Endometrial microvascular endothelial cells (primary cell): ENCODE data around the gene PATJ. TPM values are rescaled to one million over a fixed set of nuclear protein-coding genes. Genes with fewer than 3 reads are reported as not detected.

ENCODE experiments used
- in situ Hi-C: cut with HindIII; loops from 2 replicates; pipeline ENCODE4 v1.10.0; 2017; ENCODE audit warnings: low sequenced_read_pairs, low pct_unique_long_range_greater_than_20kb; ENCODE audit errors: inconsistent ontology term
- total RNA-seq: library from RNA; depleted of rRNA; stranded (reverse); fragments of >200 nt; gene quantifications from one replicate; pipeline ENCODE4 v1.2.3, GENCODE V29; 2015; ENCODE audit errors: inconsistent ontology term

The PATJ gene
- total RNA-seq, 1 donor from 2014 or later = 3.7 TPM

GRCh38 chr1:62057641-62058290 is 315.5 kb downstream of the PATJ start:
- in situ Hi-C loops = no loop called here

DNA sequence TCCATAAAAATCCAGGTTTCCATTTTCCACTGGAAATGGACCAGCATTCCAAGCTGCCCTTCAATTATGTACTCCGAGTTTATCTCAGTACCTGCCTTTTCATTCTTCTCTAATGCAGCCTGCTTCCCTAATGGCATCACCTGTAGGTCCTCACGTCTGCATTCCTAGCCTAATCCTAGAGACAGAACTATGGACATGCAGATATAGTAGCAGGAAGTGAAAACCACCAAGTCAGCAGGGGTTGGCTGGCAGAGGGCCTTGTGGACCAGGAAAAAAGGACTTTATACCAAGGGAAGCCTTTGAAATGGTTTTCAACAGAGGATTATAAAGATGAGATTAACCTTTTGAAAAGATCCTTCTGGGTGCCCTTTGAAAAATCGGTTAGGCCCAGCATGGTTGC is 316.7 kb downstream of the PATJ start:
- in situ Hi-C loops = no loop called here

DNA sequence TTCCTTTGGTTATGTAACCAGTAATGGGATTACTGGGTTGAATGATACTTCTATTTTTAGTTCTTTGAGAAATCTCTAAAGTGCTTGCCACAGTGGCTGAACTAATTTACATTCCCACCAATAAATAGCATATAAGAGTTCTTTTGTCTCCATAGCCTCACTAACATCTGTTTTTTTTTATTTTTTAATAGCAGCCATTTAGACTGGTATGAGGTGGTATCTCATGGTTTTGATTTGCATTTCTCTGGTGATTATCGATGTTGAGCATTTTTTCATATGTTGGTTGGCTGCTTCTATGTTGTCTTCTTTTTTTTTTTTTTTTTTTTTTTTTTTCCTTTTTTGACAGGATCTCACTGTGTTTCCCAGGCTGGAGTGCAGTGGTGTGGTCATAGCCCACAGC is 319.8 kb downstream of the PATJ start:
- in situ Hi-C loops = no loop called here

DNA sequence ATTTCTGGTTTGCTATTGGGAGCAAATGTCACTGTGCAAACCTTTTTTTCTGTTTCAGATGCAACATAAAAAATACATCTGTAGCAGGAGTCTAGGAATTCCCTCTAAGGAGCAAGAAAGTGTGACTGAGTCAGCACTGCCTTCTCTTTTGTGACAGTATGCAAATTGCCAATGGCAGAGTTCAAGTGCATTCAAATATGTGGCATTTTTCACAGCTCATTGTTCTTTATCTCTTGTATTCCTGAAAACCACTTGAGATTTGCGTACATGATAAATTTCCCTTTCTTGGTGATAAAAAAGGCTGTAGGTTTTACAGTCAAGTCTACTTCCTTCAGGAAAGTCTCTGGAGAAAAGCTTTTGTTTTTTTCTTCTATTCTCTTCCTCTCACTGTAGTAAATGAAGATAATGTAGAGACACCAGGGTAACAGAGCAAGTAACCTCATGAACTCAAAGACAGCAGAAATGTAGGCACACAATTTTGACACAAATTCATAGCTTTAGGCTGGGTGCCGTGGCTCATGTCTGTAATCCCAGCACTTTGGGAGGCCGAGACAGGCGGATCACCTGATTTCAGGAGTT is 322.6 kb downstream of the PATJ start:
- in situ Hi-C loops = no loop called here

- in situ Hi-C loops = no loop called here
Measured at GRCh38 chr1:62066713-62067112, 324.4 kb downstream of the PATJ start.

DNA sequence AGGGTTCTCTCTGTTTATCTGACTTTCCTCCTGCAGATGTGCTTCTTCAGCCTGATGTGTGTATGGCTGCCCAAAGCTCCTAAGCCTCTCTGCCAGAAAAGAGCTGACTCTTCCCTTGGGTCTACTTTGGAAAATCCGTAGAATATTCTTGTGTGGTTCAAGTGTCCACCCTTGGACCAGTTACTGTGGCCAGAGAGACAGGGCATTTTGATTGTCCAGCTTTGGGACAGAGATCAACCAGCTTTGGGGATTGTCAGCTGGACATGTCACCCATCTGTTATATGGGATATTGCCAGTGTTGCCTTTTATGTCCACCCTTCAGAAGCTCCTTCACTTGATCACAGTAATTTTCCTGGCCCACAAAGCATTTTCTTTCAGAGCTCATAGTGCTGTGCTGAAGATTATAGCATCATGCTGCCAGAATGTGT is 326.1 kb downstream of the PATJ start:
- in situ Hi-C loops = no loop called here

DNA sequence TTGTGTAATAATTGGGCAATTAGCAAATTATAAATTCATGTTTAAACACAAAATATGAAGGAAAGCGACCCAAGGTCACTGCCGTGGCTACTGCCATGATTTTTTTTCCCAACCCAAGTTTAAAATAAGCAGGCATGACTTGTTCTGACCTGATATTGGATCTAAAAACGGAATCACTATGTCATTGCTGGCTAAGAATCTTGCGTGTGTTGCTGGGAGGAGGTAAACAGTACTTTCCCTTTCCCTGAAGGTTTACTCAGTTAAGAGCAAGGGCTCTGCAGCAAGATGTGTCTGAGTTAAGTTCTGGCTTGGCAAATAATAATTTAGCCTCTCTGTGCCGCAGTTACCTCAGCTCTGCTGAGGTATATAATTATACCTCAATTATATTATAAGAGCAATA is 326.7 kb downstream of the PATJ start:
- in situ Hi-C loops = no loop called here

DNA sequence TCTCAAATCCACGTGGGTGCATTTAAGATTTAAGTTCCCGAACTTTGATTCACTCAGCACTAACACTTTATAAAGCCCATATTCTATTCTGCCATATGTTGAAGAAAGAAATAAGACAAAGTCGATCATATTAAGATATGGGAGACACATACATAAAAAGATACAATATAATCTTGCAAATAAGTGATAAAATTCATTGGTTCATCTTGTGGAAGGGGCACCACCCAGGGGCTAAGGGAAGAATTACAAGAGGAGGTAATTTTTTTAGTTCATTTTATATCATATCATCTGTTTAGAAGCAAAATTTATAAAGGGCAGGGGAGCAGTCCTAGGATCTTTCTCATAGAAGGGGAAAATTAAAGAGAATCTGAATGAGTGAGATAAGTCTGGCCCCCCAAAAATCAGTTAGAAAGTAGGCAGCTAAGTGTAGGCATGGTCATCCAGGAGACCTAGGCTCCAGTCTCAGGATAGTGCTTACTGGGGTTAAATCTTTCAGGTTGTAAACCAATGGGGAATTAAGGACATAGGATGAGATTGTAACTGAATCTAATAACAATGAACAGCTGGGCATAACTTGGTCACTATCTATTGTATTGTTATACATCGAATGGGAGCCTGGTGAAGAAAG is 328.2 kb downstream of the PATJ start:
- in situ Hi-C loops = no loop called here

- in situ Hi-C loops = no loop called here
Measured at GRCh38 chr1:62071695-62072094, 329.4 kb downstream of the PATJ start.

DNA sequence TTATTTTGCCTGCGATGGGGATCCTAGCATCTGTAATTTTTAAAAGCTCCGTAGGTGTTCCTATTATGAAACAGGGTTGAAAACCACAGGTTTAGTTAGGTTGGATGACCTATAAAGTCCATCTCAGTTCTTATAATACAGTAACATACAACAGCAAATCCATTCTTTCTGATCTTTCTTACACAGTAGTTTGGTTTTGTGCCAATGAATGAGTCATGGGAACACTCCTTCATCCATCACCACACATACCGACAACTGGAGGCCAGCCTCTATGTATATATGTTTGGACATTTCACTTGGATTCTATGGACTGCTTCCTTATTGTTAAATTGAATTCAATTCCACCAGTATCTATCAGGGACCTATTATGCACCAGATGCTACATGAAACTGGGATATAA is 334.0 kb downstream of the PATJ start:
- in situ Hi-C loops = no loop called here

- in situ Hi-C loops = no loop called here
Measured at GRCh38 chr1:62077821-62078220, 335.5 kb downstream of the PATJ start.

DNA sequence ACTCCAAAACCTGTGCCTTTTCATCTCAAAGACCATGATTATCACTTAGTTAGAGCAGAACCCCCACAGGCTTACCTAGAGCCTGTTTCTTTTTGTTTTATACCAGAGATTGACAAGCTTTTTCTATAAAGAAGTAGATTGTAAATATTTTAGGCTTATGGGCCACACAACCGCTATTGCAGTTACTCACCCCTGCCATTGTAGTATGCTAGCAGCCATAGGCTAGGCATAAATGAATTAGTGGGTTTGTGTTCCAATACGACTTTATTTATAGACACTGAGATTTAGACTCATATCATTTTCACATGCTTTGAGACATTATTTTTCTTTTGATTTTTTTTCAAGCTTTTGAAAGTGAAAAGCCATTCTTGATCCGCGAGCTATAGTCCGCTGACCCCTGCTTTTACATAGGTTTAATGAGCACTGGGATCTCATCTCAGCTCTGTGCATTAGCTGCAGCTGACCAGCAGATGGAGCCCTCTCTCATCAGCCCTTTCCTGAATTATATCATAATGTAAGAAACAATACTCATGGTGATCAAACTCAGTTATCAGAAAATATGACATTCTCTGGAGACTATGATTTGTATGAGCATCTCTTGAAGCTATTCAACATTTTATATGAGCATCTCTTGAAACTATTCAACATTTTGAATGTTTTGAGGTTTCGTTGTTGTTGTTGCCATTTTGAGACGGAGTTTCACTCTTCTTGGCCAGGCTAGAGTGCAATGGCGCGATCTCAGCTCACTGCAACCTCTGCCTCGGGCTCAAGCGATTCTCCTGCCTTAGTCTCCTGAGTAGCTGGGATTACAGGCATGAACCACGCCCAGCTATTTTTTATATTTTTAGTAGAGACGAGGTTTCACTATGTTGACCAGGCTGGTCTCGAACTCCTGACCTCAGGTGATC is 340.4 kb downstream of the PATJ start:
- in situ Hi-C loops = no loop called here

- in situ Hi-C loops = no loop called here
Measured at GRCh38 chr1:62084310-62084890, 342.1 kb downstream of the PATJ start.

DNA sequence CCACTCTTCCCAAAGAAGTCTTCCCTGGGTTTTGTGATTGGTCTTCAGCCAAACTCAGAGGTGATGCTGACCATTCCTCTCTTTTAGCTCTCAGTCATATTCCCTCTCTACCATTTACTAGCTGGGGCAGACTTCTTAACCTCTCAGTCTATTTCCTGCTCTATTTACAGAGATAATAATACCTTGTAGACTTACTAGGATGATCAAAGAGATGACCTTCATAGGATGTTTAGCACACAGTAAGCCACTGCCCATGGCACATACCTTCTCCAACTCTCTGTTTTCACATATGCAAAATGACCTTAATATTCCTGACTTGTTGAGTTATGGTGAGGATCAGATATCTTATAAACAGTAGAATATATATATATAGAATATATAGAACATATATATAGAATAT is 346.2 kb downstream of the PATJ start:
- in situ Hi-C loops = no loop called here

- in situ Hi-C loops = no loop called here
Measured at GRCh38 chr1:62089570-62089969, 347.3 kb downstream of the PATJ start.

DNA sequence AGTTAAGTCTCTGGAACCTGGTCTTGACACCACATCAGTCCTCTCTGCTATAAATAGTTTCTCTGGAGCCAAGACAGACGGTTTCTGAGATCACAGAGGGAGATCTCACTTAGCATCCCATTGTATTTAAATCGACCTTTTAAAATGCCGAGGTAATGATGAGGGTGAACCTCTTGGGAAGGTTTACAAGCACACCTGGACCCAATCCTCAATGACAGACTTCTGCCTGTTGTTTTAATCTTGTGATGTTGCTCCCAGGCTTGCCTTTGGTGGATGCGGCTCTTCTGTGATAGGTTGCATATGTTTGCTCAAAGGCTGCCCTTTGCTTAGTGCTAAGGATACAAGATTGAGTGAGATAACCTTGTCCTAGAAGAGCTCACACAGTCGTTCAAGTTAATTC is 347.7 kb downstream of the PATJ start:
- in situ Hi-C loops = no loop called here

GRCh38 chr1:62092110-62092509 is 349.8 kb downstream of the PATJ start:
- in situ Hi-C loops = no loop called here

- in situ Hi-C loops = no loop called here
Measured at GRCh38 chr1:62093261-62093660, 351.0 kb downstream of the PATJ start.

GRCh38 chr1:62097464-62097863 is 355.2 kb downstream of the PATJ start:
- in situ Hi-C loops = no loop called here
